Activated T-cell treated with anti-CD3 and anti-CD28 coated beads for 1 hour (primary cell): ENCODE results near the gene CACNB2.

ENCODE experiments used
- DNase-seq: peaks from one replicate; pipeline ENCODE4 v3.0.0-alpha.2; 2020; ENCODE audit warnings: low read depth

CACNB2 gene

DNA sequence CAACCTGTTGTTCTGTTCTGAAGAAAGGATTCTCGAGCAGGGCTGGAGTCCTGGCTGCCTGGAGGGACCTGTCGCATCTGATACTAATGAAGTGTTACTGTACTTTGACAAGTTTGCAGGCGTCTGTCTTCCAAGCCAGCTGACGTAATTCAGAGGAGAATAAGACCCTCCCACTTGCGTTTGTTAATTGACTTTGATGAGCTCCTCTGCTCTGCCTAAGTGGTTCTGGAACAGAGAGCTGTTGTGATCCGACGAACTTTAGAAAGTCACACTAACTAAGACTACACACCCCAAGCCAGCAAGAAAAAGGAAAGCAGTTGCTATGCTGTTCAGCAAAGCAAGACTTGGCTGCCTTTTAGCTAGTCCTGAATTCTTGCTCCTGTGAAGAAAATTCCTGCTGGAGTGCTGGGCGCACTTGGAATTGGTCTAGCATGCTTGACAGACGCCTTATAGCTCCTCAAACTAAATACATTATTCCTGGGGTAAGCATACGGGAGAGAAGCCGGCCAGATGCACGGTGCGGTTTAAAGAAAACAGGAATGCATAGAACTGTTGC, 200.3 kb downstream of the CACNB2 start:
- no peak for DNase-seq

DNA sequence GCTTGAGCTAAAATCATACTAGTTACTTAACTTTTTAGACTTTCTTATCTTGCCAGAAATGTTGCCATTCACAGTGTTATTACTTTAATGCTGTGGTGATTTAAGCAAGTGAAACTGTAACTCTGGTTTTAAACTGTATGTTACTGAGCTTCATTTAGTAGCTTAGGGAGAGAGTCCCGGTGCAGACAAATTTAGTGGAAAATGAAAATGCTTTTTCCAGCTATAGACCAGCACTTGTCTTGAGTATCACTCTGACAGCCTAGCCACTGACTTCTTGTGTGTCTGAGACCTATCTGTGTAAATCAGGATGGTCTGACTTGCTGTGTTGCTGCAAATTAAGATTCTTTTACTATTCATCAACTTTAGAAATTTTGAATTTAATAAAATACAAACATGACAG, 200.8 kb downstream of the CACNB2 start:
- DNase-seq: no peak

DNA sequence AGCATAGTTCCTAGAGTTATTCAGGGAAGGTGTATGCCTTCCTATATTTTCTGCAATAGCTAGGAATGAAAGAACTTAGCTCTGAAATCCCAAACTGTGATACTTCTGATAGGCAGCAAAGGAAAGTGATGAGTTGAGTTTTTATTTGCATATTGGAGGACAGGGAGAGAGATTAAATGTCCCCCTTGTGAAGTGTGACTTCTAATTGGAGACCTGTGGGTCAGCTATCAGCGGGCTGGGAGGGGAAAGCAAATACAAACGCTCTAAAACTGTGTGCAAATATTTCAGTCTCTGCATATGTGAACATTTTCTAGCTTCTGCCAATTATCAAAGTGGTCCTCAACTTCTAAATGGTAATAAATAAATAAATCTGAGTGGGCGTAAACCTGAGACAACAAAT, 203.3 kb downstream of the CACNB2 start:
- no peak for DNase-seq

DNA sequence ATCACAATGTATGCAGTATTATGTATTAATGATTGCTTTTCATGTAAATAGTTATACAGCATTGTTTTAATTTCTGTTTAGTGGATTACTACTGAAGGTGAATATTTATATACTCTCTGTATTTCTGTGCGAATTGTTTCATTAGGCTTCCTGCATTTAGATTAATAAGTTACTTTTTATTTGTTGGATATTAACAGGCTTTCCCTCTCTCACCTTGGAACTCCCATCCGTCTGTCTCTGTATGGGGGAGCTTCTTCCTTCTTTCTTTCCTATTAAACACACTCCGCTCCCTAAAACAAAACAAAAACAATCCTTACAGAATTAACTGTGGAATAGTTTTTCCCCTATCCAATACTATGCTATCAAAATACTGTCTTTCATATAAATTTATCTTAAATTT, 205.1 kb downstream of the CACNB2 start:
- no peak for DNase-seq

DNA sequence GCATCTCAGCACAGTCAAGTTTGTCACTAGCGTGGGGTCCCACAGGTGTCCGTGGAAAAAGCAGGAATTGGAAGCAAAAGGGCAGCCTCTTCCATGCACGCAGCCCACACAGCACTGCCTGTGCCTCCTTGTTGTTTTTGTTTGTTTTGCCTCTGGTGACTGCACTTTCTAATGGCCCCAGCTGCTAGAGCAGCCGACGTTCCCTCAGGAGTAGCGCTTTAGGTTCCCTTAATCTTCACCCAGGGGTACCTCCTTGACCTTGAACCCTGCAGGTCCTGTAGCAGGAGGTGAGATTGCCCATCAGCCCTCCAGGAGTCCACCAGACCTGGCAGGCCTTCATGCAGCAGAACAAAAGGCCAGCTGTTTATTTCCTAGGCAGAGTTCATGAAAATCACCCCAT, 210.1 kb downstream of the CACNB2 start:
- DNase-seq: no peak

DNA sequence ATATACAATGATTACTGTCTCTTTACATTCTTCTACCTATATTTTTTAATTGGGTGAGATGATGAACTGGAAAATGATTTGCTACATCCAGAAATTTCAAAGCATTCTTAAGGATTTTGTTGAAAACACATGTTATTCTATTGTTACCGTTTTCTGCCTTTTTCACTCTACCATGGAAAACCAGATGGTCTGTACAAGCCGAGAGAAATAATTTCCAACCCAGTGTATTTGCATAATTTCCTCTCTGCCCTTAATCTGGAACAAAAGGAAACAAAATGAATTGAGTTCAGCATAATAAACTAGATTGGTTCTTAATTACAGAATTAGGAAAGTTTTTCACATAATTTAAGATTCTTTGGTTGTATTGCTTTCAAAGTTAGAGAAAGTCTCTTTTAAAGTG, 211.2 kb downstream of the CACNB2 start:
- no peak for DNase-seq

DNA sequence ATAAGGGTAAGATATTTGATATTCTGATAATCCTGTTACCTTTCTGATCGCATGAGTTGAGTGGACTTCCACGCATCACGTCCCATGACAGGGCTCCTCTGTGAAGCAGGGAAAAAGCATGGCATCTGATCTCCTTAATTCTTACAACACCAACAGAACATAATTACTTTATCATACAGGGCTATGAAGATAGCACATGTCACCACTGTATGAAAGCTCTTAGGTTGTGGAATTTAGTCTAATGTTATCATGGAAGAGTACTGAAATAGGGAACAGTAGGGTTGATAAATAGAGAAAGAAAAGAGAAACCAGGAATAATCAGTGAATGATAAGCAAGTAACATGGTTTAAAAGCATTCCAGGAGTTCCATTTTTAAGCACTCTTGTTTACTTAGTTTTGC, 212.0 kb downstream of the CACNB2 start:
- no peak for DNase-seq

DNA sequence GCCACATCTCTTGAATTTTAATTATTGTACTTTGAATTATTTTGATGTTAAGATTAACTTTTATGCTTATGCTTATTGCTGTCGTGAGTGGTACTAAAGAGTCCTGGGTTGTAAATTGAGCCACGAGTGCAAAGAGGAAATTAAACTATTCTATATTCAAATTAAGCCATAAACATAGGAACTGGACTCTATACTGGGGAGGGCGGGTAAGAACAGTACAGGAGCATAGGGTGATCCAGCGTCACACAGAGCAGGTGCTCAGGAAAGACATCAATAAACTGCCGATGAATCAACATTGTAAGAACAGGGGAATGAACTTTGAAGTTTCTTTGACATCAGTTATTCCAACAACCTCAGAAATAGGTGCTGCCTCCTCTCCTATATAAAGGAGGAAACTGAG, 219.6 kb downstream of the CACNB2 start:
- no peak for DNase-seq

DNA sequence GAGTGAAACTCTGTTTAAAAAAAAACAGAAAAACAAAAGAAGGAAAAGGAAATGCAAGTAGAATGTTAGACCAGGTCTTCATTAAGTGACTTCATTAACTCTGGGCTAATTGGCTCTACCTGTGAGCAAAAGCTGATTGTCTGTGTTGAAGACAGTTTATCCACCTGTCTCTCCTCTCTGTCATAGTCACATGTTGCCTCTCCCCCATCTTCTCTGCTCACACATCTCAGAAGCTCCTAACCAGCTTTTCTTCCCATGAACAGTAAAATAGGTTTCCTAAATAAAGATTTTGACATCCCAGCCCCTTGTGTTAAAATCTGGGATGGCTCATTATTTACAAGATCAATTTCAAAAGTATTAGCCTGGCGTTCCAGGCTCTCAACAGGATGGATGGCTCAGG, 222.7 kb downstream of the CACNB2 start:
- DNase-seq: no peak

DNA sequence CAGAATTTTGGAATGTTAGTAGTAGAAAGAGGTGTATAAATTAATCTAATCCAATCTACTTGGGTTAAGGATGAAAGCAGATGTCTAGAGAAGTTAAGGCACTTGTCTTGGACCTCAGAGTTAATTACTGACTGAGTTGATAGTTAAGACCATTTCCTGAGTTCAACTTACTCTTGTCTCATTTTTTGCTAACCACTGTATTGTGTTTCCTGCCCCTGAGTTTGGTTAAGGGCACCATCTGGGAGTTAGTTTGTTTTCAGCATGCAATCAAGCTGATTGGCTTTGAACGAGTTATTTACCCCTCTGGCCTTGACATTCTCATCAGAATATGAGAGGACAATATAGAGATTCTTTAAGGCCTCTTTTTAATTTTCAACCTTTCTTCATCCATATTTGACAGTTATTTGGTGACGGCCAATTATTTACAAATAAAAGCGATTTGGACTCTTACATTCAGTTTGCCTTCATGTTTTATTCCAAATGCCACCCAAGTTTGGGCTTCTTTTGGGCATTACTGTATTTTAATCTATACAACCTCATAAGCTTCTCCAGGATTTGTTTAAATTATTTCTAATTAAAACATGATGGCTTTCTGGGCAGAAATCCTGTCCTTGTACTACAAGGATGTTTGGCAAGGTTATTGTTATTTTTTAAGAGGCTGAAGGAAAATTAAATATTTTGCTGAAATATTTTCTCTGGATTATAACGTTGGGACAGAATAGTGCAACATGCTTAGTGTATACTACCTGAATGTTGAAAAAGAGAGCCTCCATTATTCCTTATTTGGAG, 225.0 kb downstream of the CACNB2 start:
- no peak for DNase-seq

DNA sequence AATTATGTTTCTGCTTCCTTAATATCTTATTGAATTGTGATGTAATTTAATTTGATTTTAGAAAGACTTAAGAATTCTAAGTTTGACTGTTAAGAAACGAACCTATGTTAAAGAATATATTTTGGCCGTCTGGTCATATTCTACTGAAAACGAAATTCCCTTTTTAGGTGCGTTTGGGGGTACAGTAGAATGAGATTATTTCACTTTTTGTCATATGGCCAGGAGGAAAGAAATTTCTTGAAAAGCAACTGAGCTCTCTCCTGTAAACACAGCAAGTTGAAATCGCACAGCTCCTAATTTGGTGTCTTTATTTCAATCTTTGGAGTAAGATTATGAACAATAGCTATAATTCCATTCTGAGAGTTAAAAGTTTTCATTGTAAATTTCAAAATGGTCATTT, 227.6 kb downstream of the CACNB2 start:
- DNase-seq: no peak

DNA sequence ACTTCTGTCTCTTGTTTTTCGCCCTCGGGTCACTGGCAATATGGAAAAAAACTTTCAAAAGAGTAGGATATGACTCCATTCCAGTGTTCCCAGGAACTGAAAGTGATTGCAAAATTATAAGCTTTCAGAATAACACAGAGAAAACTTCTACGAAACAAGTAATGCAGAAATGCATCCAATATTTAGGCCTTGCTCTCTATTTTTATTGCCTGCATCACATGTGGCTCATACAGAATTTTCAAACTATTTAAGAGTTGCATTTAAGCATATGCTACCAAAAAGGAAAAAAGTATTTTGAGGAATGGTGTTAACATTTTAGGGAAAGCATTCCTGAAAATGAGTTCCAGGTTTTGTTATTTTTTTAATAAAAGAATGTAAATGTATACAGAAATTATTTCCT, 228.0 kb downstream of the CACNB2 start:
- DNase-seq: no peak

DNA sequence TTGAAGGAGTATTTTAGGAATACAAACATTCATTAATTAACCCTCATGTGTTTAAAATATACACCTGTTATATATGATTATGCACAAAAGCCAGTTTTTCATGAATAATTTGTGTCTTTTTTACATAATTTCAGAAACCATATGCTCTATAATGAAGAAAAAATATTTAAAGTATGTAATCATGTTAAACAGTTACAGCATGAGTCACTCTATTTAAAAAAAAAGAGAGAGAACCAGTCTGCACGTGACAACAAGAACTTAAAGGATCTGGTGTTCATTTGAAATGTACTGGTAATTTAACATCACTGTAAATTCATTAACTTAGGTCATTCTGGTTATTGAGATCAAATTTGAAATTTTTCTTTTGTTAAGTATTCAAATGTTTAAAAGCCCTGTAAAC, 228.5 kb downstream of the CACNB2 start:
- no peak for DNase-seq

DNA sequence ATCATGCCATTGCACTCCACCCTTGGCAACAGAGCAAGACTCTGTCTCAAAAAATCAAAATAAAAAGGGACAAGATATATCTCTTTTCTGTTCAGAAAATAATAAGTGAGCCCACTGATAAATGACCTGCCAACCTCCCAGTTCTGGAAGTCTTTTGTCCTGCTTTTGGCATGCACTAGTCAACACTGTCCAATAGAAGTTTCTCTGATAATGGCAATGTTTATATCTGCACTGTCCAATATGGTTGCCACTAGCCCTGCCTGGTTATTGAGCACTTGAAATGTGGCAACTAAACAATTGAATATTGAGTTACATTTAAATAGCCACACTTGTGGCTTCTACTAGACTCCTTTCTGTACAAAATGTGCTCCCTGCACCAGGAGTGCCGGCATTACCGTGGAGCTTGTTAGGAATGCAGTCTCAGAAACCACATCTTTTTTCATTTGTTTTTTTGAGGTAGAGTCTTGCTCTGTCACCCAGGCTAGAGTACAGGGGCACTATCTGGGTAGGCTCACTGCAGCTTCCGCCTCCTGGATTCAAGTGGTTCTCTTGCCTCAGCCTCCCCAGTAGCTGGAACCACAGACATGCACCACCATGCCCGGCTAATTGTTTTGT, 229.7 kb downstream of the CACNB2 start:
- DNase-seq: no peak

DNA sequence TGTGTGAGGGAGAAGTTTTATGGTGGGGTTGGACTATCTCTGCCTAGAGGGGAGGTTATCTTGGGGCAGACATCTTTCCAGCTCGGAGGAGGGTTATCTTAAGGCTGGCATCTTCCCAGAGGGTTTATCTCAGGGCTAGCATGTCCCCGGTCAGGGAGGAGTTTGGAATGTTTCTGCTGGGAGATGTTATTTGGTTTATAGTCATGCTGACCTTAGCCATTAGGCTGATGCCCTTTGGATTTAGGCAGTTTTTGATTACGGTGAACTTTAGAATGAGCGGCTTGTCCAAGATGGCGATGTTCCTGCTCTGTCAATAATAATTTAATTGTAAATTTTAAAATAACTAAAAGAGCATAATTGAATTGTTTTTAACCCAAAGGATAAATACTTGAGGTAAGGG, 236.4 kb downstream of the CACNB2 start:
- DNase-seq: no peak

DNA sequence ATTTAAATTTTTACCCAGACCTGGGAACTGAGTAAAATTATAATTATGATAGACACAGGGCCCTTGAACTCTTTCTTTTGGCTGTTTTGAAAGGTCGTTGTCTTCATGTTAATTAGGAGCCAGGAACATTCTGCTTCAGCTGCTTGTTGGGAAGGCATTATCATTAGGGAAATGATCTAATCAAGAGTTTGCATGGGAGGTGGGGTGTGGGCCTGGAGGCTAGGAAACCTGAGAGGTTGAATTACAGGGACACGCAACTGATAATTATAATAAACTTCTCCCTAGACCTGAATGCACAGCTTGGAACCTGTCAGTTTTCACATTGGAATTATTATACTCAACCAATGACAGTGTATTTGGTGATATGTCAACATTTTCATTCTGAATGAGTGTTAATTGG, 237.7 kb downstream of the CACNB2 start:
- DNase-seq: no peak

DNA sequence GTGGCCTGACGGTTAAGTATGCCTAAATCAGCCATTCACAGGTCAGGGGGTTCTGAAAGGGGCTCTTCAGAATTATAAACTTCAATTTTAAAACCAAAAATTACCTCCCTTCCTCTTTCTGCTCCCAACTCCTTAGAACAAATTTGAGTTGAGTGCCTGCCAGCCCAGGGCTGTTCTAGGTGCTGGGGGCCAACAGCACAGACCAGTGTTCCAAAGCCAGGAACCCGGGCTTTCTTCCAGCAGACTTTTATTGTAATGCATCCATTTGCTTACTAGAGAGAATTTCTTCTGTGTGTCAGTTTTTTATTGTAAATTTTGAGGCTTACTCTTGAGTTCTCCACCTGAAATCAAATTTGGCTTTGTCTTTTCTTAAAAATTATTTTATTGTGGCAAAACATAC, 238.5 kb downstream of the CACNB2 start:
- DNase-seq: no peak

DNA sequence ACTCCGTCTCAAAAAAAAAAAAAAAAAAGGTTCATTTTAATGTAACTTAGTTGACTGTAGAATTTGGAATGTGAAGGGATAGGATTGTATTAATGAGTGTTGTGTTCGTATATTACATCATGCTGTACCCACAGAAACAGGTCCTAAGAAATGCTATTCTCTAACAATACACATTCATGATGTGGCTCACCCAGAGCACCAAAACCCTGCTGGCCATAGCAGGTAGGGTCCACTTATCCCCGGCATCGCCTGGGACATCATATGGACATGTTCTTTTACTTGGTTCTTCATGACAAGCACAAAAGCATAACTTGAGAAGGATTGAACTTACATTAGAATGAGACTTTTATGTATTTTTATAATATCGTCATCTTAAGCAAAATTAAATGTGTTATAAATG, 241.5 kb downstream of the CACNB2 start:
- DNase-seq: no peak

DNA sequence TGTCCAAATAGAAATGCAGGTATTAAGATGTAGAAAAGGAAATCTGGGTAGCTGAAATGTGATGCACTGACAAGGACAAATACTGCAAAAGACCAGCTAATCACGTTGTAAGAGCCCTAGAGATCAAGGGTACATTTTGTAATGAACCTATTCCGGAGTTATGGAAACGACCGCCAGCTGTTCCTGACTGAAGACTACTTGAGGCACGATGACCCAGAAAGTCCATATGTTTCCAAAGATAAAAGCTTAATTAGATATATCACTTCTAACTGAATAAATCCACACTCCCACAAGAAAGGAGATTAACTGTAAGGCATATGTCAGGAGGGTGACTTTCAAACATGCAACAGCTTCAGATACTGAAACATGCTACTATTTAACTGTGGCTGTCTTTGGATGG, 257.7 kb downstream of the CACNB2 start:
- DNase-seq: no peak

DNA sequence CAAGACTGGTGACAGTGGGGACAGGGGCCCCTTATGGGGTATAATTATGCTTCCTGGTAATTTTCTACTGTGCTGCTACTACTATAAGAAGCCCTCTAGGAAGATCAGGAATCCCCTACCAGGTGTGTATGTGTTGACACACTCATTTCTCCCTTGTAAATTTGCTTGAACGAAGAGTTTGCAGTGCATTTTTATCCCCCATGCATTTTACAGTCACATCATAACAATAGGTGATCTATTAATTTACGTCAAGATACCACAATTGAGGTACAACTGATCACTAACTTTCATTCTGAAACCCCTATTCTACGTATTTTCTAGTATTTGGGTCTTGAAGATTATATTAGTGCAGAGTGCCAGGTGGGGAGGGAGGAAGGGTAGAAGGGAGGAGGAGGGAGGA, 258.9 kb downstream of the CACNB2 start:
- no peak for DNase-seq

DNA sequence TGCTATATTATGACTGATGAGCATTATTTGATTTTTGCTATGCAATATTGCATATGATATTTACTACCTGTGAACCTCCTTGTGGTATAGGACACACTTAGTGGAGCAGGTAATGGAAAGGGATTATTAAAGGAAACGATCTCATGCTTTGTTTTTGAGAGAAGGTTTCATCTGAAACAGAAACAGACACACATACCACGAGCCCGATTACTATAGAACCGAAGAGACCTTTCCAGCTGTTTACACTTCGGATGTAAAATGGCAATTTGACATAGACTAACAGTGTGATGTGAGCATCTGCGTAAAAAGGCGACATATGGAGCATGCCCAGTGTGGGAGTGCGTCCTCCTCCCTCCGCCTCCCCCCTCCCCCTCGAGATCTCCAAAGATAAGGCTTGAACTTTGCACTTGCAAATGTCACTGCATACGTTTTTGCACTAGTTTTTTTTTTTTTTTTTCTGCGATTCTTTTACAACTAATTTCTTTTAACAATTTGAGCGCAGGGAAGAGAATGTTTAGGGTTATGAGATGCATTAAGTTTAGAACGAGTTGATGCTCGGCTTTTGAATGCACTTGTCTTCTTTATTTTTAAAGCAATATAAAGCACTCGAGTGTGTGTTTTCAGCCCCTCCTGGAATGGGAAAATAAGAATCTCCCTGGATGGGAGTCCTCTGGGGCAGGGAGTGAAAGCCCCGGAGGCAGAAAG, 260.1 kb downstream of the CACNB2 start:
- no peak for DNase-seq

DNA sequence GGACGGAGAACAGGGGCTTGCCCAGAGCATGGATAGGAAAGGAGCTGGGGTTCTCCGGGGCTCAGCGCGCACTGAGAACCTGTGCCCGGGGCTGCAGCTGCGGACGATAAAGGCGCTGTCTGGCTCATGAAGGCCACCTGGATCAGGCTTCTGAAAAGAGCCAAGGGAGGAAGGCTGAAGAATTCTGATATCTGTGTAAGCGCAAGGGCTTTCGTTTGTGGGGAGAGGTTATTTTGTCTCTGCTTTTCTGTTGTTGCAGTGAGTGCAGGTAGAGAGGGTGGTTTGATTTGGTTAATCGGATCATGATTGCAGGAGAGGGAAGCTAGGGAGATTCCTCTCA, 260.7 kb downstream of the CACNB2 start:
- no peak for DNase-seq
